Measurements from ENCODE around the gene FNDC8.

- TF ChIP-seq CTCF (IDR thresholded peaks at IDR 0.05) (no peak), POLR2A (IDR thresholded peaks at IDR 0.05) (no peak), POLR2AphosphoS5 (IDR thresholded peaks at IDR 0.05; ENCODE audit: insufficient read depth in 1 of 2, low read depth in 1 of 2) (no peak)
These were observed 33.8 kb downstream of the FNDC8 start for GRCh38 chr17:35155246-35155645.

All from vagina (tissue), 2 donors.